HUES6 (cell line): Measurements from ENCODE around the gene JAZF1.

Source experiments
- H3K27ac ChIP-seq: 2 replicates; pipeline ENCODE4 v1.7.0; 2013; ENCODE audit warnings: low read depth, mild to moderate bottlenecking, low read length, inconsistent platforms
- H3K27me3 ChIP-seq: 2 replicates; pipeline ENCODE4 v1.6.1; 2013; ENCODE audit warnings: low read length; ENCODE audit not compliant: control insufficient read depth, insufficient read depth
- H3K36me3 ChIP-seq: 2 replicates; pipeline ENCODE4 v1.6.1; 2013; ENCODE audit warnings: low read length; ENCODE audit not compliant: control insufficient read depth, insufficient read depth
- H3K4me1 ChIP-seq: 2 replicates; pipeline ENCODE4 v1.6.1; 2013; ENCODE audit warnings: low read length; ENCODE audit not compliant: control insufficient read depth, insufficient read depth
- H3K4me3 ChIP-seq: 2 replicates; pipeline ENCODE4 v1.5.1; 2013; ENCODE audit warnings: low read depth, low read length
- H3K9ac ChIP-seq: one replicate; pipeline ENCODE4 v1.6.1; 2013; ENCODE audit warnings: mild to moderate bottlenecking, low read length
- H3K9me3 ChIP-seq: 2 replicates; pipeline ENCODE4 v1.6.1; 2013; ENCODE audit warnings: low read depth, low read length; ENCODE audit not compliant: control insufficient read depth, insufficient read depth

The JAZF1 gene

DNA sequence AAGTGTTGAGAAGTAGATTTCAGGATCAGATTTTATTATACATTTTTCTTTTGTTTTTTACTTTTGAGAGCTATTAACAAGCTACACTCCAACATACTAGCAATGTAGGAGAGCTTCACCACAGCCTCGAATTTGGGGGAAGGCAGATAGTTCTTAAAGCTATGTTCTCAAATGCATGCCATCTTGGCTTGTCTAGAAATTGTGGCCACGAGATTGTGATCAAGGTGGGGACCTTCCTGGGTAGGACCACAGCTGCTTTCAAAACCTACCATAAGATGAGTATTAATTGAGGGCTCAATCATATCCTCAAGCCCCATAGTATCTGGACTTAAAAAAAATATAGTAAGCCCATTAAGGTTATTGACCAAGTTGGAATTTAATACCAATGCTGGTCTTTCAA, 27.9 kb upstream of the JAZF1 start:
- no peaks in the 10 kb centered on the region for H3K4me1 ChIP-seq
- no peaks in the 10 kb centered on the region for H3K36me3 ChIP-seq
- H3K9me3 ChIP-seq, result no peaks in the 10 kb centered on the region
- no peak overlapping the region for H3K27ac ChIP-seq
- H3K4me3 ChIP-seq, result no peak overlapping the region
- H3K27me3 ChIP-seq, result no peaks in the 10 kb centered on the region
- H3K9ac ChIP-seq, result no peak overlapping the region

DNA sequence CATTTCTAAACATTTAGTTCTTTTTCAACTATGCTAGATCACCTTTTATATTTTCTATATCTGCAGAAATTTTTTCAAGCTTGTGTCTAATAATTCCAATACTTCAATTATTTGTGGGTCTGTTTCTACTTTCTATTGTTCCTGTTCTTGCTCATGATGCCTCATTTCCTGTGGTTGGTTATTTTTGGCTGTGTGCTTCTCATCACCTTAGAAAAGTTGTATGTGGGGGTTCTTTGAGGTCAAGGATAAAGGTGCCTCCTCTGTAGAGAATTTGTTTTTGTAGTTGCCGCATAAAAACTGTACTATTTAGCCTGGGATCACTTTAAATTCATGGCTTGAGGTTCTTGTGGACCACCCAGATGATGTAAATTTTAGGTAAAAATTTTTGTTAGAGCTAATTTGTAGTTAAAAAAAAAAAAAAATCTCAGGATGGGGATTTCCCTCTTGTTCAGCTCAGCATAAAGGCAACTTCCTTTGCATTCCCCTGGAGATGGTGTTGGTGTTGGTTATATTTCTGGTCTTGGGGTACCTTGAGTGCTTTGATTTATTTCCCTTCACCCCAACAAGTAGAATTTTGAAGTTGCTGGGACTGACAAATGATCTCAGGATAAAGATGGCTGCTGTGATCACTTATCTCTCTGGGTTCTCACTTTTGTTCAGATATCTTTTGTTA, 27.0 kb upstream of the JAZF1 start:
- no peaks in the 10 kb centered on the region for H3K27me3 ChIP-seq
- H3K27ac ChIP-seq, result no peak overlapping the region
- H3K9me3 ChIP-seq, result no peaks in the 10 kb centered on the region
- H3K36me3 ChIP-seq, result no peaks in the 10 kb centered on the region
- H3K9ac ChIP-seq, result no peak overlapping the region
- H3K4me3 ChIP-seq, result no peak overlapping the region
- H3K4me1 ChIP-seq, result no peaks in the 10 kb centered on the region

DNA sequence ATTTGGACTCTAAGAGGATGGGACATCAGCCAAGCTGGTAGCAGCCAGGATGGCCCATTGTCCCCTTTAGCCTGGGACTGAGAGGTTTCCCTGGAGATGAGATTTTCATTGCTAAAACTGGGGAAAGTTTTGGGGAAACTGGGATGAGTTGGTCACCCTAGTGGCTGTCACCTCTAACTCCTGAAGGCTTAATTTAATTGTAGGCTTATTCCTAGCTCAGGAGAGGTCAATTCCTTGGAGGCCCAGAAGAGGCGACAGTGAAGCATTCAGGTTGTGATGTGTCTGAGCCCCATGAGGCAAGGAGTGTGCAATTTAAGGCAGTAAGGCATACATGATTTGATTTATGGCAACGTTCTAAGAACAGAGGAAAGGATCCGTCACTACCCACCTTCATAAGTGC, 24.9 kb upstream of the JAZF1 start:
- Histone ChIP-seq H3K36me3 (no peaks in the 10 kb centered on the region), H3K27me3 (no peaks in the 10 kb centered on the region), H3K27ac (no peak overlapping the region), H3K4me1 (no peaks in the 10 kb centered on the region), H3K9ac (no peak overlapping the region), H3K9me3 (no peaks in the 10 kb centered on the region), H3K4me3 (no peak overlapping the region)

DNA sequence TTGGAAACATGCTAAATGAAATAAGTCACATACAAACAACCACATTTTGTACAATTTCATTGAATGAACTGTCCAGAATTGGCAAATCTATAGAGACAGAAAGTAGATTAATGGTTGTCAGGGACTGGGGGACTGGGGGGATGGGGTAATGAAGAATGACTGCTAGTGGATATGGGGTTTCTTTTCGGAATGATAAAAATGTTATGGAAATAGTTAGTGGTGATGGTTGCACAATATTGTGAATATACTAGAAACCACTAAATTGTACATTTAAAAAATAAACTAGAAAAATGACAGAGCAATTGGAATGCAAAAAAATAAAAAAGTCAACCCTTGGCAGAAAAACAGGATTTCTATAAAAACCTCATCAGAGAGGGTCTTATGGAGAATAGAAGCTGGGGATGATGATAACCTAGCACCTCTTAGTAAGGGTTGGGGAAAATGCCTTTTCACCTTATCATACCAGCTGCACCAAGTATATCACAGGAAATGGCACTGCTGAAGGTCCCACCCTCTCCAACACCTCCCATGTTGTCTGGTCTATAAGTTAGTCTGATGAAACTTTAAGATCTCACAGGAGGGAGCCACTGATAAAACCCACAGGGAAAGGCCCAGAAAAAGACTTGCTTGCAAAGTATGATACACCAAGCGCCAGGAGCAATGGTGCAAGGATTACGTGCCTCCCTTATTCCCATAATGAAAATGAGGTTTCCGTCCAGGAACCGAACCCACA, 23.1 kb upstream of the JAZF1 start:
- no peaks in the 10 kb centered on the region for H3K27me3 ChIP-seq
- no peaks in the 10 kb centered on the region for H3K4me1 ChIP-seq
- H3K9ac ChIP-seq, result no peak overlapping the region
- no peak overlapping the region for H3K4me3 ChIP-seq
- no peaks in the 10 kb centered on the region for H3K36me3 ChIP-seq
- no peaks in the 10 kb centered on the region for H3K9me3 ChIP-seq
- H3K27ac ChIP-seq, result no peak overlapping the region

DNA sequence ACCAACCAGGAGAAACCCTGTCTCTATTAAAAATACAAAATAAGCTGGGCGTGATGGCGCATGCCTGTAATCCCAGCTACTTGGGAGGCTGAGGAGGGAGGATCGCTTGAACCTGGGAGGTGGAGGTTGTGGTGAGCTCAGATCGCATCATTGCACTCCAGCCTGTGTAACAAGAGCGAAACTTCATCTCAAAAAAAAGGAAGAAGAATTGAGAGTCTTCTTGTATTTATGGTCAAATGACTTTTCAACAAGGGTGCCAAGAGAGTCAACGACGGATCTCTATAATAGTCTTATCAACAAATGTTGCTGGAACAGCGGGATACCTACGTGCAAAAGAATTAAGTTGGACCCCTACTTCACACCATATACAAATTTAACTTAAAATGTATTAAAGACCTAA, 21.6 kb upstream of the JAZF1 start:
- Histone ChIP-seq H3K4me3 (no peak overlapping the region), H3K9me3 (peaks cover 5% of the 10 kb centered on the region; the same call in 1 of the 2 replicates), H3K9ac (no peak overlapping the region), H3K4me1 (no peaks in the 10 kb centered on the region), H3K36me3 (no peaks in the 10 kb centered on the region), H3K27me3 (no peaks in the 10 kb centered on the region), H3K27ac (no peak overlapping the region)

DNA sequence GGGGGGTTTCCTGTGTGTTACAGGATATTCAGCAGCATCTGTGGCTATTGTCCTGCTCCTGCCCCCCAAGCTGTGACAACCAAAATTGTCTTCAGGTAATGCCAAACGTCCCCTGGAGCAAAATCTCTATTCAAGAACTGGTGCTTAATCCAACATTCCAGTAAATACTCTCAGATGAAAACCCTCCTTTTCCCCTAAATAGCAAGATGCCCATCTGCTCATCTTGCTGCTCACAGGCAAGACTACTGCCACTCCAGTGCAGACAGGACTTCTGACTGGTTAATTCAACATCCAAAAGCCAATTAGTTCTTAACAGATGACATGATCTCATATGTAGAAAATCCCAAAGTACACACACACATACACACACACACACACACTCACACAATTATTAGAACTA, 20.5 kb upstream of the JAZF1 start:
- Histone ChIP-seq H3K27ac (no peak overlapping the region), H3K27me3 (no peaks in the 10 kb centered on the region), H3K36me3 (no peaks in the 10 kb centered on the region), H3K9me3 (peaks cover 8% of the 10 kb centered on the region; the same call in 1 of the 2 replicates), H3K4me1 (no peaks in the 10 kb centered on the region), H3K9ac (no peak overlapping the region), H3K4me3 (no peak overlapping the region)

DNA sequence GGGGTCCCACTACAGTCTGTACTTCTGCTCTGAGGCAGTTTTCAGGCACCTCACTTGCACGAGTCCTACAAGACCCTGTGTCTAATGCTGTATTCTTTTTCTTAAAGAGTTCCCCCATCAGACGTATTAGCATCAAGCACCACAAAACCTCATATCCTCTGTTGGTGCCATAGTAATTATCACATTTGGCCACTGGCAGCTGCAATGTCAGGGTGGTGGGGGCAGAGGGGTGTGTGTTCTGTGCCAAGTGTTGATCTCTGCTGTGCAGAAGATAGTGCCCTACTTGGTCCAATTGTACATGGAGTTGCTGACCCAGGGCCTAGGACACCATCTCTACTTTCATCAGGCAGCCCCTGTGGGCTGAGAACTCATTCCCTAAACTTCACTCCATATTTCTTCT, 20.0 kb upstream of the JAZF1 start:
- H3K4me3 ChIP-seq, result no peak overlapping the region
- H3K36me3 ChIP-seq, result no peaks in the 10 kb centered on the region
- H3K9me3 ChIP-seq, result peaks cover 8% of the 10 kb centered on the region; the same call in 1 of the 2 replicates
- H3K4me1 ChIP-seq, result no peaks in the 10 kb centered on the region
- no peak overlapping the region for H3K27ac ChIP-seq
- no peaks in the 10 kb centered on the region for H3K27me3 ChIP-seq
- no peak overlapping the region for H3K9ac ChIP-seq

DNA sequence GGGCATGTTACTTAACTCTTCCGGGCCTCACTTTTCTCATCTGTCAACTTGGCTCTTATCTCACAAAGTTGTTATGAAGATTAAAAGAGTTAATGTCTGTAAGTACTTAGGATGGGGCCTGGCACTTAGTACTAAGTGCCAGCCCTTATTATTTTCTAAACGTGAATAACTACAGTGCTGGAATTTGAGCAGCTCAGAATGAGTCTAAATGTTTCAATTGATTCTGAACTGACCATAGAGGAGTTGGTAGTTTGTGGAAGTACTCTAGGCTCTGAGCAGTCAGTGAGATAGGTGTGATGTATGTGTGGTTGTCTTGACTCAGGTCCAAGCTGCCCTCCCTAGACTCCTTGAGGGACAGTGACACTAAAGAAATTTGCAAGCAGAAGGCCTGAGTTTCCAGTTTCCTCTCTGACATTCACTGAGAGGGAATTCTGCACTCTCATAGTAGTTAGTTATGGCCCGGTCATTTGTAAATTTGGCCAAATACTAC, 18.5 kb upstream of the JAZF1 start:
- Histone ChIP-seq H3K4me3 (no peak overlapping the region), H3K4me1 (no peaks in the 10 kb centered on the region), H3K9ac (no peak overlapping the region), H3K36me3 (no peaks in the 10 kb centered on the region), H3K9me3 (peaks cover 8% of the 10 kb centered on the region; the same call in 1 of the 2 replicates), H3K27ac (no peak overlapping the region), H3K27me3 (no peaks in the 10 kb centered on the region)

DNA sequence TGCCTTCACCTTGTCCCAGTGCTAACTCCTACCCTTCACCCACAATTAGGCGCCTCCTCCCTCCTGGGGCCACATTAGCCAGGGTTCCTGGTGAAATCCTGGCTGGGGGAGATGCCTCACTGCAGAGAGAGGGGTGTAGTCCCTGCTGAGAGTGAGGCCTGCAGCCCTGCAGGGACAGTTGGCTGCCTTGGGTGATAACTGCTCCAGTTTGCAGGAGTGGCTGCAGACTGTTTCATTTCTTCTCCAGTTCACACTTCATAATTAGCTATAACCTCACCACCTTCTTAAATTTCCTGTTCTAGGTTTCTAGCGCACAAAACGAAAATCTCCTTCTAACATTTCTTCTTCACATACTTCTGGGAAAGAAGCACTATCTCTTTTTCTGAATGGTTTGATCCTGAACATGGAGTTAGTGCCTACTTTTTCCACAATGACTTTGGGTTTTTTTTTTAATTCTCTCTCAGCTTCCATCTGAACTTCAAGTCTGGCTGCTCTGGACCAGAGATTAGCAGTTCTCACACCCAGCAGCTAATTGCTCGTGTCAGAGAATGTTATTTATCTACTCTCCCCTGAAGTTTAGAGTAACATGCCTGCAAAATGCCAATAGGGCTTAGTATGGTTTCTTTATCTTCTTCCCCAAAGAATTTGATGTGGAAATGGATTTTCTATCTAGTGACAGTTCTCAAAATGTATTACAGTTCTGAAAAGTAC, 15.5 kb upstream of the JAZF1 start:
- peaks cover 8% of the 10 kb centered on the region for H3K4me1 ChIP-seq
- no peak overlapping the region for H3K9ac ChIP-seq
- H3K4me3 ChIP-seq, result no peak overlapping the region
- peaks cover 8% of the 10 kb centered on the region; the same call in 1 of the 2 replicates for H3K9me3 ChIP-seq
- no peak overlapping the region for H3K27ac ChIP-seq
- H3K36me3 ChIP-seq, result no peaks in the 10 kb centered on the region
- H3K27me3 ChIP-seq, result no peaks in the 10 kb centered on the region

DNA sequence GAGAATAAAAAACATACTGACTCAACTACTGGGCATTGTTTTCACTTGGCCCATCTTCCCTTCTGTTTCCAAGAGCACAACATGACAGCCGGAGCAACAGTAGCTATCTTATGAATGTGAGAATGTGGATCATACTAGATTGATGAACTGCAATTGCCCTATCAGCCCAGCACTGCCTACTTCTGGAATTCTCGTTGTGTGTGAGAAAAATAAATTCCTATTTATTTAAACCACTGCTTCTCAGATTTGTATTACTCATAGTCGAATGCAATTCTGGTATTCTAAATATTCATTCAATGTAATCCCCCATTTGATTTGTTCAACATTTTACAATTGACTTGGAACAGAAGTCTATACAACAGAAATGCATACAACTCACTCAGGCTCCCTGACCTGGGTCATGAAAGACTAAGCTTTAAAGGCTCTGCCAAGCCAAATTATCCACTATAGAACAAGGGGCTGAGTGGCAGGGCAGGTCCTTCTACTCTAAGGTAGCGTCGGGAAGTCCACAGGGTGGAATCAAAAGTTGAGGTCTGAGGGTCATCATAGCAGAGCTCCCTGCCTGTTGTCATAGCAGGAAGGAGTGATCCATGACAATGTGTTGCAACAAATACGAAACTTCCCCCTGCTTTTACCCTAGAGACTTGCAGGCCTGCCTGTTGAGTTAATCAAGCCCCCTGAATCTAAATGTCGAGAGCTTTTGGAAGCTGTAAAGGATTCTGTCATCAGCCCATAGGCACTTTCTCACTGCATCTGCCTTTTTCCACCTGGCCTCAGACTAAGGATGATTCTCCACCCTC, 12.4 kb upstream of the JAZF1 start:
- Histone ChIP-seq H3K27ac (no peak overlapping the region), H3K4me1 (peaks cover 21% of the 10 kb centered on the region), H3K9ac (no peak overlapping the region), H3K9me3 (peaks cover 6% of the 10 kb centered on the region; the same call in 1 of the 2 replicates), H3K36me3 (no peaks in the 10 kb centered on the region), H3K27me3 (no peaks in the 10 kb centered on the region), H3K4me3 (no peak overlapping the region)
